K562 (cell line): ENCODE measurements around the gene GNAQ. TPM values are rescaled to one million over a fixed set of nuclear protein-coding genes. Genes with fewer than 3 reads are reported as not detected.

Experiments used
- CBFB ChIP-seq: sonication (generic); formaldehyde crosslinking; IDR thresholded peaks from 2 replicates; pipeline ENCODE4 v1.4.0; 2020; ENCODE audit warnings: mild to moderate bottlenecking, missing genetic modification reagents
- CREB1 ChIP-seq, 2 experiments: sonication (generic) in 1 of 2; formaldehyde crosslinking in 1 of 2; IDR thresholded peaks; 2 replicates each; pipeline versions ENCODE4 v1.6.1 to v1.8.0; 2012 to 2022; ENCODE audit warnings: inconsistent platforms in 1 of 2, mild to moderate bottlenecking in 1 of 2, missing genetic modification reagents in 1 of 2, moderate library complexity in 1 of 2
- FOSL1 ChIP-seq: fragments of 200-800 bp; sonication (Bioruptor generic); conservative IDR thresholded peaks from 2 replicates; pipeline ENCODE4 v1.6.1; 2016; ENCODE audit warnings: missing genetic modification characterization, missing compliant biosample characterization
- HDAC2 ChIP-seq: fragments of 450-650 bp; IDR thresholded peaks from 2 replicates; pipeline ENCODE4 v1.6.1; 2016; ENCODE audit warnings: mild to moderate bottlenecking
- ILF3 ChIP-seq: fragments of 450-650 bp; IDR thresholded peaks from 2 replicates; pipeline ENCODE4 v1.6.1; 2018; ENCODE audit warnings: antibody characterized with exemption, mild to moderate bottlenecking, moderate library complexity, borderline replicate concordance
- JUN ChIP-seq, 2 experiments: sonication (generic) in 1 of 2; formaldehyde crosslinking in 1 of 2; IDR thresholded peaks; 2 replicates each; pipeline versions ENCODE4 v1.6.1 to v1.8.0; 2012 to 2022; ENCODE audit warnings: borderline replicate concordance in 2 of 2, mild to moderate bottlenecking in 2 of 2, improper control_type of control experiment in 1 of 2, low read depth in 1 of 2, low read length in 1 of 2, missing genetic modification reagents in 1 of 2
- KAT8 ChIP-seq: fragments of 450-650 bp; IDR thresholded peaks from 2 replicates; pipeline ENCODE4 v1.6.1; 2016; ENCODE audit warnings: low read depth, mild to moderate bottlenecking
- PCBP2 ChIP-seq: fragments of 200-400 bp; formaldehyde crosslinking; IDR thresholded peaks from 2 replicates; pipeline ENCODE4 v1.6.1; 2018; ENCODE audit warnings: low read length, low read depth, mild to moderate bottlenecking, moderate library complexity; ENCODE audit not compliant: poor library complexity, severe bottlenecking
- THRA ChIP-seq: fragments of 450-650 bp; IDR thresholded peaks from 2 replicates; pipeline ENCODE4 v1.6.1; 2017; ENCODE audit warnings: mild to moderate bottlenecking, moderate library complexity
- ZBED1 ChIP-seq: IDR thresholded peaks from 2 replicates; pipeline ENCODE4 v1.6.1; 2014
- ZBTB9 ChIP-seq: fragments of 450-650 bp; formaldehyde crosslinking; IDR thresholded peaks from 2 replicates; pipeline ENCODE4 v1.4.0; 2020; ENCODE audit warnings: mild to moderate bottlenecking, moderate library complexity
- ZNF347 ChIP-seq: fragments of 450-650 bp; formaldehyde crosslinking; IDR thresholded peaks from 2 replicates; pipeline ENCODE4 v1.4.0; 2020; ENCODE audit warnings: low read depth, mild to moderate bottlenecking, moderate library complexity
- polyA plus RNA-seq, 8 experiments: library from polyadenylated mRNA; depleted of rRNA in 4 of 8; stranded (reverse) in 5 of 8; unstranded in 3 of 8; fragments of >200 nt; fragmentation: Nextera tagmentation in 2 of 8; fragmentation: Illumina TruSeq in 1 of 8; extraction: Ambion mirVana in 2 of 8; extraction: Trizol in 1 of 8; gene quantifications; 2 replicates each; pipeline versions ENCODE4 v1.2.1 to v1.2.3, GENCODE V29; 2011 to 2014; ENCODE audit warnings: inconsistent platforms in 1 of 8, missing spikeins in 1 of 8
- total RNA-seq, 7 experiments: library from RNA; depleted of rRNA in 6 of 7; stranded (reverse); fragments of >200 nt in 6 of 7; fragmentation: Illumina TruSeq in 2 of 7; extraction: Trizol in 2 of 7; gene quantifications; 2 replicates each; pipeline versions ENCODE4 v1.2.1 to v1.2.3, GENCODE V29; 2011 to 2021; ENCODE audit warnings: low replicate concordance in 1 of 7

Gene GNAQ
- total and polyA plus RNA-seq, 9 of the 15 experiments (the other 6 are each of a cell fraction or from before 2014, with no cell fraction given): 4.8 to 27.9 (median 17.5) TPM

- TF ChIP-seq ZBTB9 (CRISPR knock-in tag) (no peak), FOSL1 (tag) (no peak), HDAC2 (peak; percentile 60; the same call in 1 of the 2 replicates), CREB1 (IDR thresholded peaks at IDR 0.05) (peak; percentile 16; the same call in 1 of the 2 replicates), CREB1 (CRISPR knock-in tag; IDR thresholded peaks at IDR 0.05) (no peak), PCBP2 (no peak), JUN (IDR thresholded peaks at IDR 0.05; ENCODE audit: borderline replicate concordance, low read depth, low read length) (peak; percentile 13; the same call in 1 of the 2 replicates), JUN (CRISPR knock-in tag; IDR thresholded peaks at IDR 0.05; ENCODE audit: borderline replicate concordance) (no peak), KAT8 (no peak), ZBED1 (no peak), ILF3 (no peak), CBFB (no peak), ZNF347 (no peak), THRA (no peak)
Measured at GRCh38 chr9:77827104-77827784, 204.4 kb downstream of the GNAQ start (continued).
